ENCODE measurements around the gene NUP93.

- TF ChIP-seq CTCF (IDR thresholded peaks at IDR 0.05; ENCODE audit: borderline replicate concordance, extremely low read depth, low read length, poor library complexity, severe bottlenecking) (no peak), EZH2 (IDR thresholded peaks at IDR 0.05; ENCODE audit: borderline replicate concordance, low read depth, low read length, severe bottlenecking) (no peak)
Observed at GRCh38 chr16:56769677-56770076, 39.7 kb downstream of the NUP93 start.

Data from DND-41 (cell line).